ENCODE measurements around the gene TEKT3. TPM values are rescaled to one million over a fixed set of nuclear protein-coding genes. Genes with fewer than 3 reads are reported as not detected.

Gene TEKT3
- total RNA-seq, 4 donors from 2014 or later: 0.51 to 3.3 (median 0.89) TPM

GRCh38 chr17:15261802-15262290, 79.6 kb downstream of the TEKT3 start:
- TF ChIP-seq CTCF (IDR thresholded peaks at IDR 0.05; ENCODE audit: low read depth): no peak

GRCh38 chr17:15261258-15261801, 80.1 kb downstream of the TEKT3 start:
- no peak for TF ChIP-seq CTCF (IDR thresholded peaks at IDR 0.05; ENCODE audit: low read depth)

GRCh38 chr17:15260376-15261257, 80.8 kb downstream of the TEKT3 start:
- TF ChIP-seq CTCF (IDR thresholded peaks at IDR 0.05; ENCODE audit: low read depth): no peak

GRCh38 chr17:15257796-15258512, 83.4 kb downstream of the TEKT3 start:
- TF ChIP-seq CTCF (IDR thresholded peaks at IDR 0.05; ENCODE audit: low read depth): no peak

GRCh38 chr17:15257258-15257788, 84.1 kb downstream of the TEKT3 start:
- TF ChIP-seq CTCF (IDR thresholded peaks at IDR 0.05; ENCODE audit: low read depth): no peak

- no peak for TF ChIP-seq CTCF (IDR thresholded peaks at IDR 0.05; ENCODE audit: low read depth)
These were observed 84.7 kb downstream of the TEKT3 start for GRCh38 chr17:15256689-15257088.

Data from subcutaneous adipose tissue (tissue), 4 donors.